ENCODE results near the gene FGD1.
"Not testable (repeated sequence)": the region's sequence is repeated elsewhere in the genome, so short reads cannot be mapped to it uniquely, and the experiment has no call there.

Gene FGD1

GRCh38 chrX:54495814-54496516 lies at the start of gene FGD1:
Gene FGD1 (minus strand): TSS chrX:54496234. CDS start chrX:54495432, 802 bp downstream.
- DNase-seq, result peak; percentile 18

GRCh38 chrX:54542239-54542638 lies 46.2 kb upstream of the FGD1 start:
- not testable (repeated sequence) for DNase-seq

- DNase-seq, result no peak
Measured at GRCh38 chrX:54540289-54540688, 44.3 kb upstream of the FGD1 start.

- no peak for DNase-seq
Measured at GRCh38 chrX:54534271-54534670, 38.2 kb upstream of the FGD1 start.

GRCh38 chrX:54530357-54530900 lies 34.4 kb upstream of the FGD1 start:
- no peak for DNase-seq

- peak; percentile 89 for DNase-seq
Measured at GRCh38 chrX:54529552-54530356, 33.7 kb upstream of the FGD1 start, which contains the start of gene GNL3L. Gene GNL3L (plus strand): TSS chrX:54530219. CDS start chrX:54532567, 2,348 bp downstream.

- DNase-seq, result no peak
Measured at GRCh38 chrX:54529151-54529550, 33.1 kb upstream of the FGD1 start.

GRCh38 chrX:54509400-54509799 lies 13.4 kb upstream of the FGD1 start:
- DNase-seq, result no peak

- no peak for DNase-seq
Measured at GRCh38 chrX:54496936-54497335, 902 bp upstream of the FGD1 start.

- DNase-seq, result no peak
Measured at GRCh38 chrX:54496517-54496852, 451 bp upstream of the FGD1 start.

GRCh38 chrX:54494989-54495813 lies 833 bp downstream of the FGD1 start:
- no peak for DNase-seq

- no peak for DNase-seq
Measured at GRCh38 chrX:54494166-54494988, 1.7 kb downstream of the FGD1 start.

- no peak for DNase-seq
Measured at GRCh38 chrX:54492340-54492739, 3.7 kb downstream of the FGD1 start.

GRCh38 chrX:54489819-54490218 lies 6.2 kb downstream of the FGD1 start:
- not testable (repeated sequence) for DNase-seq

- DNase-seq, result no peak
Measured at GRCh38 chrX:54484666-54485065, 11.4 kb downstream of the FGD1 start.

GRCh38 chrX:54483946-54484345 lies 12.1 kb downstream of the FGD1 start:
- DNase-seq, result no peak

GRCh38 chrX:54482839-54483593 lies 13.0 kb downstream of the FGD1 start:
- no peak for DNase-seq

GRCh38 chrX:54479136-54480111 lies 16.6 kb downstream of the FGD1 start:
- no peak for DNase-seq

- DNase-seq, result no peak
Measured at GRCh38 chrX:54473993-54474859, 21.8 kb downstream of the FGD1 start.
